NCI-H2196 (cell line): ENCODE measurements around the gene TTC28.
"Not testable (repeated sequence)": the region's sequence is repeated elsewhere in the genome, so short reads cannot be mapped to it uniquely, and the experiment has no call there.

Experiments
- DNase-seq: peaks from one replicate; lab custom pipeline; 2025; ENCODE audit not compliant: unreplicated experiment; lab: John Stamatoyannopoulos, UW

The TTC28 gene

DNA sequence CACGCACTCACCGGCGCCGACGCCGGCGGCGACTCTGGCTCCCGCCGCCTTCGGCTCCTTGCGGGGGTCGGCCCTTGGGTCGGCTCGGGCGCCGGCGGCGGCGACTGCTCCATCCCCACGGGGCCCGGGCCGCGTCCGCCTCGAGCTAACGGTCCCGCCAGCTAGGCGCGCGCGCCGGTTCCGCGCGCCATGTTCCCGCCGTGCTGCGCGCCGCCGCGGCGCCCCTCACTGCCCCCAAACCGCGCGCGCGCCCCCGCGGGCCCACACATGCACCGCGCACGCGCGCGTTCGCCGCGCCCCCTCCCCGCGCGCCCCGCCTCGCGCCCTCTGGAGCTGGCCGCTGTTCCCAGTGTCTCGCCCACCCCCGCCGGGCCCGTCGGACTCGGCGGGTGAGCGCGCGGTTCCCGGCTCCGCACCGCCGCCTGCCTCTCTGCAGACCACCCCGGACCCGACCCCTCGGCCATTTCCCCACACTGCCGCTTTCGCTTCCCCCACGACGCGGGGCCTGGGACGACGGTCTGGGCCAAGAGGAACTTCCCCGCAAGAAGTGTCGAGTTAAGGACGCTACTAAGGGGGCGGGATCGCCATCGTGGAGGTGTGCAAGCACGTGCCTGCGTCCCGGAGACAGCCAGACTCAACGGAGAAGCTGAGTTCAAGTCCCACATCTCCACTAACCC, at the start of gene TTC28:
TSS of gene TTC28 (minus strand) at position 230 of the 677 bp plus-strand sequence. CDS start at position 113, 117 bp downstream.
- peak; percentile 63 for DNase-seq

DNA sequence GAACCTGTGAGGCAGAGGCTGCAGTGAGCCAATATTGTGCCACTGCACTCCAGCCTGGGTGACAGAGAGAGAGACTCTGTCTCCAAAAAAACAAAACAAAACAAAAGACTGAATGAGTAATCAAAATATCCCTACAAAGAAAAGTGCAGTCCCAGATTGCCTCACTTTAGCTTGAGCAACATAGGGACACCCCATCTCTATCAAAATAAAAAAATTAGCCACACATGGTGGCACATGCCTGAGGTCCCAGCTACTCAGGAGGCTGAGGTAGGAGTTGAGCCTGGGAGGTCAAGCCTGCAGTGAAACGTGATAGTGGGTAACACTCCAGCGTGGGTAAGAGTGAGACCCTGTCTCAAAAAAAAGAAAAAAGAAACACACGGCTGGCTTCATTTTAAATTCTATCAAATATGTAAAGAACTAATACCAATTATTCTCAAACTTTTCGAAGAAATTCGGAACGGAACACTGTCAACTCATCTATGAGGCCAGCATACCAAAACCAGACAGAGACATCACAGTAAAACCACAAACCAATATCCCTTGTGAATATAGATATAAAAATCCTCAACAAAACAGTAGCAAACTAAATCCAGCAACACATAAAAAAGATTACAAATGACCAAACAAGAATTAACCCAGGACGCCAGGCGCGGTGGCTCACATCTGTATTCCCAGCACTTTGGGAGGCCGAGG, 49.1 kb upstream of the TTC28 start:
- DNase-seq: no peak

DNA sequence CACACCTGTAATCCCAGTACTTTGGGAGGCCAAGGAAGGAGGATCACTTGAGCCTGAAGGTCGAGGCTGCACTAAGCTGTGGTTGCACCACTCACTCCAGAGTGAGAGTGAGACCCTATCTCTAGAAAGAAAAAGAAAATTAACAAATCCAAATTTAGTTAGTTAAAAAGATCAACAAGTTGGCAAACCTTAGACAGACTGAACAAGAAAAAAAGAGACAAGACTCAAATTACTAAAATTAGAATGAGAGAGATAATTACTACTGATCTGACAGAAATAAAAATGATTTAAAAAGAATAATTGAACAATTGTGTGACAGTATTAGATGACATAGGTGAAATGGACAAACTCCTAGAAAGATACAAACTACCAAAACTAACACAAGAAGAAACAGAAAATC, 48.4 kb upstream of the TTC28 start:
- DNase-seq: no peak

DNA sequence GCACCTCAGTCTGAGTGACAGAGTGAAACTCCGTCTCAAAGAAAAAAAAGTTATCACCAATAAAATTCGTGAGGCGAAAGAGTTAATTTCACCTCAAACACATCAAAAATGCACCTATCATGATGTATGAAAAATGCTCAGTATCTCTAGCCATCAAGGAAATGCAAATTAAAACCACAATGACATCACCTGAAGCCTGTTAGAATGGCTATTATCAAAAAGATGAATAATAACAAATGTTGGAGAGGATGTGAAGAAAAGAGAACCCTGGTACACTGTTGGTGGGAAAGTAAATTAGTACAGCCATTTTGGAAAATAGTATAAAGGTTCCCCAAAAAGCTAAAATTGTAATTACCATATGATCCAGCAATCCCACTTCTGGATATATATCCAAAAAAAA, 38.4 kb upstream of the TTC28 start:
- no peak for DNase-seq

DNA sequence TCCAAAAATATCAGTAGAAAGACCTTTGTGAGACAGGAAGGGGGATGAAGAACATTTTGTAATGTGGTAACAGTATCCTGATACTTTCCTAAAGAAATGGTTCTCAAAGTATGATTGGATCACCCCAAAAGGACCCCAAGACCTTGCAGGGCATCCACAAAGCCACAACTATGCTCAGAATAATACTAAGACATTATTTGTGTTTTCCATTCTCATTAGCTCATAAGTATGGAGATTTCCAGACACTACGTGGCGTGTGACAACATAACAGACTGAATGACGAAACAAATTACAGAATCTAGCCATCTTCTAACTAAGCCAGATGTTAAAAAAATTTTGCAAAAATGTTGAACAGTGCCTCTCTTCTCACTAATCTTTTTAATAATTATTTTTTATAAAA, 37.0 kb upstream of the TTC28 start:
- no peak for DNase-seq

DNA sequence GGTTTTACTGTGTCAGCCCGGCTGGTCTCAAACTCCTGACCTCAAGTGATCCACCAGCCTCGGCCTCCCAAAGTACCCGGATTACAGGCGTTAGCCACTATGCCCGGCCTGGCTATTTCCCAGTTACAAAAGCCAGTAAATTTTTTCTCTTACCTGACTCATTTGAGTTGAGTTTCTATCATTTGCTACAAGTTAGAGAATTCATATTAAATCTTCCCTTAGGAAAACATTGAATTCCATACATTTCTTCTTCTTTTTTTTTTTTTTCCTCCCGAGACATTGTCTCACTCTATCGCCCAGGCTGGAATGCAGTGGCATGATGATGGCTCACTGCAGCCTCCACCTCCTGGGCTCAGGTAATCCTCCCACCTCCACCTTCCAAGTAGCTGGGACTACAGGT, 36.0 kb upstream of the TTC28 start:
- no peak for DNase-seq

DNA sequence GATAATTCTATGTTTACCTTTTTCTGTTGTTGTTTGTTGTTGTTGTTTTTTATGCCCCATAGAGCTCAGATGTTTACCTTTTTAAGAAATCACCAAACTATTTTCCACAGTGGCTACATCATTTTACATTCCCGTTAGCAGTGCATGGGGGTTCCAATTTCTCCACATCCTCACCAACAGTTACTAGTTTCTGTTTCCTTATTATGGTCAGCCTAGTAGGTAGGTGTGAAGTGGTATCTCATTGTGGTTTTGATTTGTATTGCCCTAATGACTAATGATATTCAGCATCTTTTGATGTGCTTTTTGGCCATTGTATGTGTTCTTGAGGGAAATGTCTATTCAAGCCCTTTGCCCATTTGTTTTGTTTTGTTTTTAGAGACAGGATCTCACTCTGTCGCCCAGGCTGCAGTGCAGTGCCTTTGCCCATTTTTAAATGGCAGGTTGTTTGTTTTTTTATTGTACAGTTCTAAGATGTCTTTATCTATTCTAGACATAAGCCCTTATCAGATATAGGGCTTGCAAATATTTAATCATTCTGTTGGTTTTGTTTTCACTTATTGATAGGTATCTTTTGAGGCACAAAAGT, 34.5 kb upstream of the TTC28 start:
- DNase-seq: no peak

DNA sequence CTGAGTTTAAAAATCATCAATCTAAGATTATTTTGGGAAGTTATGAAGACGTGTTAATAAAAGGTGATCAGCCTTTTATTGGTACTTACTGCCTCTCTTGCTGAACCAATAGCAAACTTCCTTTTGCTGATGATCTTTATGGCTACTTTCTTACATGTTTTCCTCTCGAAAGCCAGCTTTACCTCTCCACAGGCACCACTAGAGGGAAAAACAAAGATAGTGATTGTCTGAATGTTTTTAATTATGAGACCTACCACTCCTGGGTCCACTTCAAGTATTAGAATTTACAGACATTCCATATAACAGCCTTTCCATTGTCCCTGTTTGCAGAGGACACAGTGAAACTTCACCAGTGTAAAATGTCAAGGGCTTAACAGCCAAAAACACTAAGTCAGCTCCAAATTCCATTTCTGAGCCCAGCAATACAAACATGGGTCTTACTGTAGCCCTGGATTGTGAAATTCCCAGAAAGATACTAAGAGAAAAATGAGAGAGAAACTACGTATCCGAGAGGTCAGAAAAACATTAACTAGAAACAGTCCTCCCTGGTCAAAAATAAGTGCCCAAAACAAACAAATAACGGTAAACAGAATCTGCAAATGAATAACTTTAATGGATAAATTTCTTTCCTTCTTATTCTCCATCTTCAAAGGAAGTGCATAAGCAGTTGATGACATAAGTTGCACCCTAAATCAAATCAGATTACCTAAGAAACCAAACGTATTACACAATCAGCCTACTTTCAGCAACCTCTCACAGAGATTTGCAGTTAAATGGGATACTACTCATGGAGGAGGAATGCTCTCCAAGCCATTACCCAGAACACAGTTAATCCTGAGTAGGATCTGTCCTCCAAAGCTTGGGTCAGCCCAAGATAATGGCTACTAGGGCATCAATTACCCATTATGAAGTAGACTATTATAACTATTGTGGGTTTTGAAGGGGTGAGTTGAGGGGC, 32.5 kb upstream of the TTC28 start:
- no peak for DNase-seq

DNA sequence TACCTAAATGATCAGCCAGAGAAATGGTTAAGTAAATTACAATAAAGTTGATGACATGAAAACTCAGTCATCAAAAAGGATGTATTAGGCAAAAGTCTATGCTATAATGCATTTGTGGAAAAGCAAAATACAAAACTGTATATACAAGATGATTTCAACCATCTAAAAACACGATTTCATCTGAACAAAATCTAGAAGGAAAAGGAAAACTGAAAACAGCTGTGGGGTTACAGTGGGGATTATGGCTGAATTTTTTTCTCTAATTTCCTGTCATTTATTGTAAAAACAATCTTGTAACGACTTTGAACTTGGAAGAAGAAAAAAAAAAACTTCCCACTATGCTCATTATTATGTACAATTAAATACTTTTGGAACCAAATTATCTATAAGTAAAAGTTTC, 31.7 kb upstream of the TTC28 start:
- no peak for DNase-seq

DNA sequence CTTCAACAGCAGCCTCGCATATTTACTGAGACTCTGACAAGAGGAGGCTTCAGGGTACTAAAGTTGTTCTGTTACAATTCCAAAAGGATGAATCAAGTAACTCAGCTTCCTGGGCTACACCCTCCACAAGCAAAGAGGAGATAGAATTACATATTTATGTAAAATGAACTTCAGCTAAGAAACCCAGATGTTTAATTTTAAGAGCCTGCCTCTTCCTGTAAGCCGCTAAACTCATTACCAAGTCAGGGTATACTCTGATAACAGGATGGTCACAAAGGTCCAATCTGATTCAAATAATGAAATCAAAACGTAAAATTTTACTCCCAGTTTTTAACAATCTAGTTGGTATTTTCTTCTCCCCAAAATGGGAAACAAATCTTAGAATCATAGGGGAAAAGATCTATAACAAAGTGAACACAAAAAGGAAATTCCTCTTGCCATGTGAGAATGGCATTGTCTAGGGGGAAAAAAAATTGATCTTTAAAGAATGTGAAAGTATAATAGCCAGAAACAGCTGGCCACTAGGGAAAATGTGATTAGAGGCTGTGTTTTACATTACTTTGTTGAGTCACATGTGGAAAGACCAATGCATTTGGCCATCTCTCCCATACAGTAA, 31.0 kb upstream of the TTC28 start:
- no peak for DNase-seq

DNA sequence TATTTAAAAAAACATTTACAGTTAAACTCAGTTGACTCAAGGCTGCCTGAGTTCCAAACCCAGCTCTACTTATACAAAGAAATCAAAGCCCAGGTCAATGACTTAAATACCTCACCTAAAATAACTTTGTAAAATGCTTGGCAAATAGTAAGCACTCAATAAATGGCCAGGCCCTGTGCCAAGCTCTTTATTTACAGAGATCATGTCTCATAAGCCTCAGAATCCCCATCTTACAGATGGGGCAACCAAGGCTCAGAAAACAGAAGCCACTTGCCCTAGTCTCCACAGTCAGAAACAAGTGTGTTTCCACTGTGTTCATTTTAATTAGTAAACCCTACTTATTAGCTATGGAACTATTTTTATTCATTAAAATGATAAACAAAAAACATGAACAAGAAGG, 30.5 kb upstream of the TTC28 start:
- no peak for DNase-seq

DNA sequence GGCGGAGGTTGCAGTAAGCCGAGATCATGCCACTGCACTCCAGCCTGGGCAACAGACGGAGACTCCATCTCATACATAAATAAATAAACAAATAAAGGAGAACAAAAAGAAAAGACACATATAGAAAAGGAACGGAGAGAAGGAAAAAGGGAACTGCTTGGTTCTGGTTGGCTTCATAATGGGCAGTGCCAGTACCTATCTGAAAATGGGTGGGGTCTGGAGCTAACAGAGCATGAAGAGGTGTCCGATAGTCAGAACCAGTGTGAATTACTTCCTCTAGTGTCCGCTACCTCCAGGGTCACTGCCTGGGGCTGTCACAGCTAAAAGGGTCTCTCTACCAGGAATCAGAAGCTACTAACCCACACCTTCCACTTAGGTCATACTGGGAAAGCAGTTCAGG, 27.2 kb upstream of the TTC28 start:
- DNase-seq: no peak

DNA sequence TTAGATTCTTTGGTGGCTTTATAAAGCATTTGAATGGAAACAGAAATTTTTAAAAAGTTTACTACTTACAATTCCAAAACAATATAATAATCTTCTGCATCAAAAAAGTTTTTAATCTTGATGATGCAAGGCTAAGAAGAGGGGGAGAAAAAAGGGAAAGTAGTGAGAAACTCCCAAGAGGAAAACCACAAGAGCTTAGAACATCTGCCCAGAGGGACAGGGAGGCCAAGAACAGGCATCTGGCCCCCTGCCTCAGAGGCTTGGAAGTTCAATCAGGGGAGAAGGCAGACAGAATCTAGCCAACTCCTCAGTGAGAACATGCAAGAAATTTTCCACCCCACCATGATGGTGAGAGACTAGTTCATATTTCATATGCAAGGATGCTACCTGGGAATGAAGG, 23.8 kb upstream of the TTC28 start:
- no peak for DNase-seq

DNA sequence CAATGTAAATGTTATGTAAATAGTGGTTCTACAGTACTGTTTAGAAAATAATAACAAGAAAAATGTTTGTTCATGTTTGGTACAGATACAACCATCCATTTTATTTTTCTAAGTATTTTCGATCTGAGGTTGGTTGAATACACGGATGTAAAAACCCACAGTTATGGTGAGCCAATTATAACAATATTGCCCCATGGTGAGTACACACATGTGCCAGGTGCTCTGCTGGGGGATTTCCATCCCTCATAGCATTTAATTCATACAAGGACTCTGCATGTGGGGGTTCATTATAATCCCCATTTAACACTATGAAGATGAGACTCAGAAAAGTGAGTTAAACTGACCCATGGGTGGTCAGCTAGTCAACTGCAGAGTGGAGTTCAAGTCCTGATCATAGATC, 23.3 kb upstream of the TTC28 start:
- DNase-seq: no peak

DNA sequence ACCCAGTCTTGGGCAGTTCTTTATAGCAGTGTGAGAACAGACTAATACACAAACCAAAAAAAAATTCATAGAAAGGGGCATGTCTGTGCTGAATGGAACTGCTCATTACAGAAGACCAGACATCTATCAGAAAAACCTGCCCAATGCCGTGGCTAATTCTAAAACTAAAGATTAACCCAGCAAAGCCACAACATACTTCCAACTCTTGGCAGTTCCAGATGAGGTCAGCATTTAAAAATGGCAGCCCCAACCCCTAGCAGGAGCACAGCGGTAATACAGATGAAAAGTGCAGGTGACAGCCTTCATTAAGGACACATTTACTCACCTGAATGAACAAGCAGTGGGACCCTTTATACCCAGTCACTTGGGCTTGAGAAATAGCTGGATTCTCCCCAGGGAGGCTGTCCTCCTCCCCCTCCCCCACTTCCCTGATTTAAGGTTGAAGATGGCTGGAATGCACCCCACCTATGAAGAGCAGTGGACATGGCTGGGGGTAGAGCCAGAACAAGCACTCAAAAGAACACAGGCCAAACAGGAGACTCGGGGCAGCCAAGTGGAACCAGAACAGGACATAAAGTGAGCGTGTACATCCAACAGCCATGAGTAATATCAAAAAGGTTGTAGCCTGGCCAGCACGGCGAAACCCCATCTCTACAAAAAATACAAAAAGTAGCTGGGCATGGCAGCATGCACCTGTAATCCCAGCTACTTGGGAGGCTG, 13.6 kb upstream of the TTC28 start:
- DNase-seq: not testable (repeated sequence)

DNA sequence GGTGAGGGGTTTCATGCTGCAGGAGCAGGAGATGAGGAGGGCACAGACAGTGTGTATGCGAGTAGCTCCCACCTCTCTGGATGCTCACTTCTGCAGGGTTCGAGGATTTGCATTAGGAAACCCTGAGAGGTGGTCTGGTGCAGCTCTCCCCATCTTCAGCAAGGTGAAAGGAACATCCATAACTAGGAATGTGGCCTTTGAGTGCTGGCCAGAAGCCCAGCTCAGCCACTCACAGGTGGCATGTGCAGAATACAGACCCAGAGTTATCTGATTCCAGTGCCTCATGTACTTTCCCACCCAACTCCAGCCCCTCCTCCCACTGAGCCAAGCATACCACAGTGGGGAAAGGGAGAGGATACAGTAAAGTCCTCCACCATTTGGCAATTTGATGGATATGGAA, 10.2 kb upstream of the TTC28 start:
- not testable (repeated sequence) for DNase-seq

DNA sequence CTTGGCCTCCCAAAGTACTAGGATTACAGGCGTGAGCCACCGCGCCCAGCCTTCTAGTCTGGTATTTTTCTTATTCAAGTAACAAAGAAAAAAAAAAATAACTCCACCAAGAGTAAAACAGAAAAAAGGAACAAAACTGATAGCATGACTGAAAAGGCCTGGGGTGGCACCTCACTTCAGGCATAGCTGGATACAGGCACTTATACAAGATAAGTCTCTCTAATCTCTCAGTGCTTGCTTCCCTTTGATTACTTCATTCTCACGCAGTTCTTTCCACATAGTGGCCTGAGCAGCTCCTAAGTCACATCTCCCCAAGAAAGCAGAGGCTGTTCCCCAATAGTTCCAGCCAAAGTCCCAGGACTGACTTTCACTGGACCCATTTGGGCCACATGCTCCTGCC, 3.3 kb upstream of the TTC28 start:
- DNase-seq: not testable (repeated sequence)

DNA sequence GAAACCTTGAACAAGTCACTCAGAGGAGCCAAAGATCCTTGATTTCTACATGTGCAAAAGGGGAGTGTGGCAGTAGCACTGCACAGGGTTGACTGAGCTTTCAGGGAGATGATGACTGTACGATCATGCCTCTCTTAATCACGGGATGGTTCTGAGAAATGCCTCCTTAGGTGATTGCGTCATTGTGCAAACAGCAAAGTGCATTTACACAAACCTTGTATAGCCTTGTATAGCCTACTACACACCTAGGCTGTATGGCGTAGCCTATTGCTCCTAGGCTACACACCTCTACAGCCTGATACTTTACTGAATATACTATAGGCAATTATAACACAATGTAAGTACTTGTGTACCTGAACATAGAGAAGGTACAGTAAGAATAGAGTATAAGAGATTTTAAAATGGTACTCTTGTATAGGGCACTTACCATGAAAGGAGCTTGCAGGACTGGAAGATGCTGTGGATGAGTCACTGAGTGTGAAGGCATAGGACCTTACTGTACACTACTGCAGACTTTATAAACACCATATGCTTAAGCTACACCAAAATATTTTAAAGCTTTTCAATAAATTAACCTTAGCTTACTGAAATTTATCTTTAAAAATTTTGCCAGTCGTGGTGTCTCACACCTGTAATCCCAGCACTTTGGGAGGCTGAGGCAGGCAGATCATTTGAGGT, 1.3 kb upstream of the TTC28 start:
- DNase-seq: not testable (repeated sequence)

DNA sequence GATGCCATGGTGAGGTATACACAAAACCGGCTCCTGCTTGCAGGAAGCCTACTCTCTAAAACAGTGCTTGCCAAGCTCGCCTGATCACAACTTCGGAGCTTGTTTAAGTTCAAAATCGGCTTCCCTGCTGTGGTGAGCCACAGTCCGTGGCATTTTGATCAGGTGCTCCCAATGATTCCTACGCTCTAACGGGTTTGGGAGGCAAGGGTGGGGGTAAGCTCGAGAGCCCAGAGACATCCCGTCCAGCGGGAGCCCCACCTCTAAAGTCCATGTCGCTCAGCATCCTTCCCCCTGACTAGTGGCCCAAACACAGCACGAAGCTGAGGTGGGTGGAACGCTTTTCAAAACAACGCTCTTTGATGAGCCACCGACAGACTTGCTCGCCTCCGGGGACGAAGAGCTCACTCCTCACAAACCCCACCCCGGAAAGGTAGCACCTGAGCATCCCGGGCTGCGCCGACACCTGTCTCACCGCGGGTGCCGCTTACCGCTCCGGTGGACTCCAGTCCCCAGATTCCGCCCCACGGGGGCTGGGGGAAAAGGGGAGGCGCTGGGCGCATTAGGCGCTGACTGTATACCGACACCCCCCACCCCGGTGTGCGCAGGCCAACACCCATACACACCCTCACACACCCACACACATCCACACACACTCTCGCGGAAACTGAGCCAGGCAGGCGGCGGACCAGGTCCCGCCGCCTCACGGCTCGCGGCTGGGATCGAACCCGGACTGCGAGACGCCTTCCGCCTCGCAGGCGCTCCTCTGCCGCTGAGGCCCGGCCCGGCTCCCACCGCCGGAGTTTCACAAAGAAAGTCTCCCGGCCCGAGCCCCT, 646 bp downstream of the TTC28 start:
- DNase-seq: not testable (repeated sequence)
